ENCODE measurements around the gene DNAAF3.
"Not testable (repeated sequence)": the region's sequence is repeated elsewhere in the genome, so short reads cannot be mapped to it uniquely, and the experiment has no call there.

DNAAF3 gene

DNA sequence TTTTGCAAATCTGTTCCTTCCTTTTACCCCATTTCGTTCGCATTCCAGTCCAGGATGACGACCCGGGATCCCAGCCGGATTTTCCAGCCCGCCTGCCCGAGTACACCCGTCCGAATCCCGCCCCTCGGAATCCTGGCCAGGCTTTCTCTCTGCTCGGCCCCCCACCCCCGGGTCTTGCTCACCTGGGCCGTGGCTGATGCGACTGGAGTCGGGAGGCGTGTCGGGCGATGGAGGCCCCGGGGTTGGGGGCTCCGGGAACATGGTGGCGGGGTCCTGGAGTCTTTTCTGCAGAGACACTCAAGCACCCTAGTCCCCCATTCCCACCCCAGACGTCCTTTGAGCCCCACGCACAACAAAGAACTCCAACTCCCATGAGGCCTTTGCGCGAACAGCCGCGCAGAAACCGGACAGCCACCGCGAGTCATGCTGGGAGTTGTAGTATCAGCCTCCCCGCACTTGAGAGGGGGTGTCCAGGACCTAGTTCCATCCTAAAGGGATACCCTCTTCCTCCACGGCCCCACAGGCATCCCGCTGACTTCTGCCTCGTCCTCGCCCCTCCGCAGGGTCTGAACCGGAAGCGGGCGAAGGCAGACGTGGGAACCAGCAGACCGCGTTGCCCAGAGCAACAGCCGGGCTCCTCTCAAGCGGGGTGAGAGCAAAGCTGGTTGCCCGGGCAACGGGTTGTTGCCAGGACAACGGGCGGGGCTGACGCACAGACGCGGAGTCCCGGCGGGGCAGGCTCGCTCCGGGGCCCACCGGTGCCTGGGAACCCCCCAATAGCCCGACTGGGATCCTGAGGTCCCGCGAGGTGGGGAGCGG lies 12.6 kb upstream of the DNAAF3 start:
- H3K27ac ChIP-seq = no peak overlapping the region
- DNase-seq (ENCODE audit: low read depth, low spot score) = no peak

DNA sequence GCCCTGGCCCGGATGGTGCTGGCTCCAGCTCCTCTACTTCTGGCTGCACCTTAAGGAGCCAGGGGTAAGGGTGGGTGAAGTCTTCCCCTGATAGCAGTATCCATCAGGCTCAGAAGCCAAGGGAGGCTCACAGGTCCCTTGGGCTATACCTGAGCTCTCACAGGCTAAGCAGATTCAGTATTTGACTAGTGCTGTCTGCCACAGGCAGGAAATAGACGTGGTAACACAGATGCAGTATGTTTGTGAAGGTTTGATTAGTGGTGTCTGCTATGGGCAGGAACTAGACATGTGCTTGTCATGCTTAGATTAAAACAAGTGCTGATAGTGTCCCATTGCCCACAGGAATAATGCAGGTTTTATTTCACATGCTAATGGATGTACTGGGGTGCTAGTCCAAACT lies 9.7 kb upstream of the DNAAF3 start:
- DNase-seq (ENCODE audit: low read depth, low spot score) = no peak
- no peak overlapping the region for H3K27ac ChIP-seq

DNA sequence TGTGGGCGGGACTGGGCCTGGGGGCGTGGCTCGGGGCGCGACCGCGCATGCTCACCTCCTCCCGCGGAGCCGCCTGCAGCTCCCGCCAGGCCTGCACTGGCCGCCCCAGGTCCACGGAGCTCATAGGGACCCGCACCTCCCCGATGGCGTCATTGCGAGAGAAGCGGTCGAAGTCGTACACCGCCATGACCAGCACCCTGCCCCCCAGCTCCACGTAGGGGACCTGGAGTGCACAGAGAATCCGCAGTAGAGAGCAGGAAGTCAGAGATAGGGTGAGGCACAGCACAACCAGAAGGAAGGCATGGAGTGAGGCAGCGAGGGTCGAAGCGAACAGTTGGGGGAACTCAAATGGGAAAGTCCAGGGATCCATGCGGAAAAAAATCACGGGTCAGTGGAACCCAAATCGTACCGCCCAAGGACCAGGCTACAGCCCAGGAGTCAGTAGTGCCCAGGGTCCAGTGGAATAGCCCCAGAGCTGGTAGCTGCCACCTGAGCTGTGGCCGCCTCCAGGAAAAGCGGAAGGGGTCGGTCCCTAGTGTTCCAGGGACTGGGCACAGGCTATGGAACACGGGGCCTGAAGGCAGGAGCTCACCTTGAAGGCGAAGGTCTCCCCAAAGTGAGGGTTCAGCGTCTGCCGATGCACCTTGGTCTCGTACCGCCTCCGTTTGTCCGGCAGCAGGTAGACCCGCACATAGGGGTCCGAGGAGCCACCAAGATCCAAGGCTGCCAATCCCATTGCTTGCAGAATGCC lies 8.9 kb upstream of the DNAAF3 start:
- no peak overlapping the region for H3K27ac ChIP-seq

DNA sequence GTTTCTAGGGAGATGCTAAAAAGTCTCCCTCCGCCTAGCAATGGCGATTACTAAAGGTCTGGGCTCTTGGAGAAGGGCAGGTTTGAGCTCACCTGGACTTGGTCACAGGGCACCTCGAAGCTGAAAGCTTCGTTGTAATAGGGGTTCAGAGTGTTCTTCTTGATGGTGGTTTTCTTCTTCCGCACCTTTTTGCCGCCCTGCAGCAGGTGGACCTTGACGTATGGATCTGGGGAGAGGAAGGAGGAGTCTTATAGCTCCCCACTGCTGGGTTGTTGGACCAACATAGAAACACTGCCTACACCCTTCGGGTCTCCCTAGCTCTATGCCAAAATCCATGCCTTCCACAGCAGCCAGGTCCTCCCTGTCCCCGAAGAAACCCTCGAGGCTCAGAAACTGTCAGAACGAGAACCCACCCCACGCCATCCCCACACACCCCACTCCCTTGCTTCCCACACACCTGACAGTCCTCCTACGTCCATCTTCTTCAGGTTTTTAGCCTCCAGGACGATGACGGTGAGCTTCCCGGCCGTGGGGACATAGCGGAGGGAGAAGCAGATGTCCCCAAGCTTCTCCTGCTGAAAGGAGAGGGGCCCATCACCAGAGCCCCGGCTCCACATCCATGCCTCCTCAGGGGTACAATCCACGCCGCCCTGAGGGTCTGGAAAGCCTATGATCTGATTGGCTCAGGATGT lies 8.2 kb upstream of the DNAAF3 start:
- H3K27ac ChIP-seq = no peak overlapping the region
- DNase-seq (ENCODE audit: low read depth, low spot score) = no peak

More for the DNA sequence above, 8.9 kb upstream of the DNAAF3 start:
- no peak for DNase-seq (ENCODE audit: low read depth, low spot score)

DNA sequence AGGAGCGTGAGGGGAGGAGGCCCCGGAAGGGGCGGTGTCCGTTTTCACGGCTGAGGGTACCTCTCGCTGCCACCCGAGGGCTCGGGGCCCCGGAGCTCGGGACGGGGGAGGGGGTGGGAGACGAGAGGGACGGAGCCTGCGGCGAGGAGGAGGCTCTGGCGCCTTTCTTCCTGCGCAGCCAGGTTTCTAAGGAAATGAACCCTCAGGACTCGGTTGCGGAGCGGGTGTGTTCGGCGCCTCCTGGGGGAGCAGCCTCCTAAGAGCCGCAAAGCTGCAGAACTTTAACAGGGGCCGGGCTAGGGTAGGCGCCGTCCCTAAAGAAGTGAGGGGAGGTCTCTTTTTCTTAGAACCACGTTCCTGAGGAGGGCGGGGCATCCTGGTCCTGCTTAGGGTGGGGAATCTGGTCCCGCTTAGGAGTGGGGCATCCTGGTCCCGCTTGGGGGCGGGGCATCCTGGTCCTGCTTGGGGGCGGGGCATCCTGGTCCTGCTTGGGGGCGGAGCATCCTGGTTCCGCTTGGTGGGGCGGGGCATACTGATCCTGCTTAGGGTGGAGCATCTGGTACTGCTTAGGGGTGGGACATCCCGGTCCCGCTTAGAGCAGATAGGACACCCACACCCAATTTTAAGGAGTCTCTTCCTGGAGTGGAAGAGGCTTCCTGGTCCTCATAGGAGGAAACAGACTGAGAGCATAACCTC lies 7.4 kb upstream of the DNAAF3 start:
- no peak for DNase-seq (ENCODE audit: low read depth, low spot score)
- H3K27ac ChIP-seq = peak overlapping the region; percentile 80

DNA sequence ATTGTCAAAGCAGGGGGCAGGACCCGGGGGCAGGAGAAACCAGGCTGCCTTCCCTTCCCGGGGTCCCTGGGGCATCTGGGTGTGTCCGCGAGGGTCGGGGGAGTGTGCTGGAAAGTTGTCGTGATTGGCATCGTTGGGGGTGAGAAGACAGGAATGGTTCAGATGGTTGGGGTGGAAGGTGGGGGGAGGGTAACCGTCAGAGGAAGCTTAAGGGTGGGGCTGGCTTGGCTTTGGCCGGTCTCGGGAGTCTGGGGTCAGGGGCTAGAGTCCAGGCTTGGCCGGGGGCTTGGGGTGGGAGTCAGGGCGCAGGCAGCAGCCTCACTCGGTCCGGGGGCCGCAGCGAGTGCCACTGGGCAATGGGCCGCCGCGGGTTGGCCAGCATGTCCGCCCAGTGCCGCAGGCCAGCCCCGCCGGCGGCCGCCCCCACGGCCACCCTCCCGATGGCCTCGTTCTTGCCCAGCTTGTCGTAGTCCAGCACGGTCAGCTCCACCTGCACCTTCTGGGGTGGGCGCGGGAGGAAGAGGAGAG lies 6.8 kb upstream of the DNAAF3 start:
- DNase-seq (ENCODE audit: low read depth, low spot score) = no peak
- H3K27ac ChIP-seq = peak overlapping the region; percentile 80

DNA sequence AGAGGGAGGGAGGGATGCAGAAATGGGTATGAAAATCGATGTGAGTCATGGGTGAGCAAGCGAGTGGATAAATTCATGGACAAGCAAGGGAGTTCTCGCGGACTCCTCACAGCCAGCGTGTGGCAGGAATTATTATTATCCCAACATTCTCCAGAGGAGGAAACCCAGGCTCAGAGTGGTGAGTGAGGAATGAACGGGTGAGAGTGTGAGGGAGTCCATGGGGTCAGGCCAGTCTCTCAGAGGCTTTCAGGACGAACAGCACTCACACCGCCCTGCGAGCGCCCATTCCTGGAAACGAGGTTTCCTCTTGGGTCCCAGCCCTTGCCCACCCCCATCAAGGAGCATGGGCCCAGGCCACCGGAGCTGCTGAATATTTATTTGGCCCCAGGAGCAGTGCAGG lies 6.3 kb upstream of the DNAAF3 start:
- H3K27ac ChIP-seq = peak overlapping the region; percentile 80
- no peak for DNase-seq (ENCODE audit: low read depth, low spot score)

DNA sequence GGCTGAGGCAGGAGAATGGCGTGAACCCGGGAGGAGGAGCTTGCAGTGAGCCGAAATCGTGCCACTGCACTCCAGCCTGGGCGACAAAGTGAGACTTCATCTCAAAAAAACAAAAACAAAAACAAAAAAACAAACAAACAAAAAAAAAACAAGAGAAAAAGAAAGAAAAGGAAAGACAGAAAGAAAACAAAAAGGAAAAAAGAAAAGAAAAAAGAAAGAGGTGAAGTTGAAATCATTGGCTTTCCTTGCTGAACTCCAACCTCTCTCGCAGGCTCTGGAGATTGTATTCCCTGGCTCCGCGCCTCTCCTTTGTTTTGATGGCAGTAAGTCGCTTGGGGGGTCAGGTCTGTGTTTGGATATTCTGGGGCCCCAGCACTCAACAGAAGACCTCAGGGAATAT lies 5.9 kb upstream of the DNAAF3 start:
- H3K27ac ChIP-seq = peak overlapping the region; percentile 80
- DNase-seq (ENCODE audit: low read depth, low spot score) = not testable (repeated sequence)

DNA sequence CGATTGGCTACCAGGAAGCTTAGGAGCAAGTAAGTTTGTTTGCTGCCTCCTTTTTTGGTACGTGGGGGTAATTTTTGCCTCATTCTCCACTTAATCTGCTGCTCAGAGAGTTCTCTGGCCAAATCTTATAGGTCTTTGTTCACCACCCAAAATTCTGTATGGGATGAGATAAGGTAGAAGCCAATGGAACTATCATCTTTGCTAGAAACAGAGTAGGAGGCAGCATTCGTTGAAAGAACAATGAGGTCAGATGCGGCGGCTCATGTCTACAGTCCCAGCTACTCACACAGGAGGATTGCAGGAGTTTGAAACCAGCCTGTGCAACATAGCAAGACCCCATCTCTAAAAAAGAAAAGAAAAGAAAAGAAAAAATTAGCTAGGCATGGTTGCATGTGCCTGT lies 5.0 kb upstream of the DNAAF3 start:
- DNase-seq (ENCODE audit: low read depth, low spot score) = no peak
- H3K27ac ChIP-seq = no peak overlapping the region

DNA sequence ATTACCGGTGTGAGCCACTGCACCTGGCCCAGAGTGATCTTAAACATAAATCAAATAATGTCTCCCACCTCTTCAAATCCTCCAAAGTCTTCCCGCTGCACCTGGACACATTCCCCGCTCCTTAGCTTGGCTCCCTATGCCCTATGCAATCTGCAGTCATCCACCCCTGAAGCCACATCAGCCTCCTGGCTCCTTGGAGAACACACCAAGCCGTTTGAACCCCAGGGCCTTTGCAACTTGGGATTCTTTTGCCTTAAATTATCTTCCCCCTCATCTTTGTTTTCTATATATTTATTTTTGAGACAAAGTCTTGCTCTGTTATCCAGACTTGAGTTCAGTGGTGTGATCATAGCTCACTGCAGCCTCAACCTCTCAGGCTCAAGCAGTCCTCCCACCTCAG lies 2.7 kb upstream of the DNAAF3 start:
- no peak for DNase-seq (ENCODE audit: low read depth, low spot score)
- H3K27ac ChIP-seq = no peak overlapping the region

DNA sequence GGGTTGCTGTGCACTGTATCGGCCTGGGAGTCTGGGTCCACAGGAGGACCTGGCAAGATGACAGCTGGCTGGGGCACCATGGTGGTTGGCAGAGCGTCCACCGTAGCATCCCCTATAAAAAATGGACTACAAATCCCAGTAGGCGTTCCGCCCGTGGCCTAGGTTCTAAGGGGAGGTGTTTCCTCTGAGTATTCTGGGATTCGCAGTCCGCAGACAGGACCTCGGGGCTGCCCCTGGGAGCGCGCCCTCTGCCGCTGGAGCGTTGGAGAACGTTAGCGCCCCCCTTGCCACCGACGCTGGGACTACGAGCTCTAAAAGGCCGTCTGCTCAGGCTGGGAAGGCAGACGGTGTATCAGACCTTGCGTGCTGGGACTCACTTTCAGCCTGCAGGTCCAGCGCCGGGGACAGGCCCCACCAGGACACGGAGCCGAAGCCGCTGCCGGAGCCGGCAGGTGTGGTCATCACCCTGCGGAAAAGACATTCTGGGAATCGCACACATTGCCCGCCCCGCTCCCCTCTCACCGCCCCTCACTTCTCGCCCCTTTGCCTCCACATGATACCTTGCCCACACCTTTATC lies 372 bp downstream of the DNAAF3 start:
- H3K27ac ChIP-seq = no peak overlapping the region
- DNase-seq (ENCODE audit: low read depth, low spot score) = no peak

DNA sequence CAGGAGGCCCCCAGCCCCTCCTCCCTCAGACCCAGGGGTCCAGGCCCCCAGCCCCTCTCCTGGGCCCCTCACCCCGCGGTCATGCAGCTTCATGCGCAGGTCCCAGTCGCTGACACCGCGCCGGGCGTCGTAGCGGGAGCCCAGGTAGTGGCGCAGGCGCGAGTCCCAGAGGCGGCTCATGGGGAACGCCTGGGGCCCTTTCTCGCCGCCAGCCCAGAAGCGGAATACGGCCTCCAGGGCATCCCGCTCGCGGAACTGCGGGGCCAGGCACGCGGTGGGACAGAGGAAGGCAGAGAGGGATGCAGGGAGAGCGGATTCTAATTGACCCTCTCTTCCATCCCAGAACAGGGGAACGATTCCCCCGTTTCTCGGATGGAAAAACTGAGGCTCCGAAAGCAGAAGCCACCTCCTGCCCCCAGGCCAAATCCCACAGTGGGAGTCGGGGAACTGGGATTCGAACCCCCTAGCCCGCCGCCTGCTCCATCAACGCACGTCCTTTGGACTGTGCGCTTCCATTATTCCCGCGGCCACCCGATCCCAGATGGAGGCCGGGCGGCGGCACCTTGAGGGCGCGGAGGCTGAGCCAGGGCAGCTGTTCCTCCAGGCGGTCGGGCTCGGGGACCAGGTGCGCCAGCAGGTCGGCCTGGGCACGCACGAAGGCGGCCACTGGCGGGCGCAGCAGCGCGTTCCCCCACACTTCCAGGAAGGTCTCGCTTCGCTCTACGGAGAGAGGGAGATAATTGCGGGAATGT lies 4.7 kb downstream of the DNAAF3 start:
- no peak for DNase-seq (ENCODE audit: low read depth, low spot score)
- H3K27ac ChIP-seq = no peak overlapping the region

DNA sequence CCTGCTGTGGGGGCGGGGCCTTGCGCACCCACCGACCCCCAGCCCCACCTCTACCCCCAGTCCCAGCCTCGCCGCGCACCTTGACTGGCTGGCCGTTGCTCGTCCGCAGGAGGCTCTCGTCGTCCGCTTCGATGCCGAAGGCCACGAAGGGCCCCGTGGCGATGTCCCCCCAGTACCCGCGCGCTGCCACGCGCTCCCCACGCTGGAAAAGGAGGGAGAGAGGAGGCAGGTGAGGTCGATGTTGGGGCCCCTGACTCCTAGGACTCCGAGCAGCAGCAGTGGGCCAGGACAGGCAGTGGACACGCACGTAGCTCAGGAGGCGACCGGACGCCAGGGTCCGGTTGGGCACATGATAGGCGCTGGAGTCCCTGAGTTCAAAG lies 5.4 kb downstream of the DNAAF3 start:
- no peak for DNase-seq (ENCODE audit: low read depth, low spot score)
- H3K27ac ChIP-seq = no peak overlapping the region

DNA sequence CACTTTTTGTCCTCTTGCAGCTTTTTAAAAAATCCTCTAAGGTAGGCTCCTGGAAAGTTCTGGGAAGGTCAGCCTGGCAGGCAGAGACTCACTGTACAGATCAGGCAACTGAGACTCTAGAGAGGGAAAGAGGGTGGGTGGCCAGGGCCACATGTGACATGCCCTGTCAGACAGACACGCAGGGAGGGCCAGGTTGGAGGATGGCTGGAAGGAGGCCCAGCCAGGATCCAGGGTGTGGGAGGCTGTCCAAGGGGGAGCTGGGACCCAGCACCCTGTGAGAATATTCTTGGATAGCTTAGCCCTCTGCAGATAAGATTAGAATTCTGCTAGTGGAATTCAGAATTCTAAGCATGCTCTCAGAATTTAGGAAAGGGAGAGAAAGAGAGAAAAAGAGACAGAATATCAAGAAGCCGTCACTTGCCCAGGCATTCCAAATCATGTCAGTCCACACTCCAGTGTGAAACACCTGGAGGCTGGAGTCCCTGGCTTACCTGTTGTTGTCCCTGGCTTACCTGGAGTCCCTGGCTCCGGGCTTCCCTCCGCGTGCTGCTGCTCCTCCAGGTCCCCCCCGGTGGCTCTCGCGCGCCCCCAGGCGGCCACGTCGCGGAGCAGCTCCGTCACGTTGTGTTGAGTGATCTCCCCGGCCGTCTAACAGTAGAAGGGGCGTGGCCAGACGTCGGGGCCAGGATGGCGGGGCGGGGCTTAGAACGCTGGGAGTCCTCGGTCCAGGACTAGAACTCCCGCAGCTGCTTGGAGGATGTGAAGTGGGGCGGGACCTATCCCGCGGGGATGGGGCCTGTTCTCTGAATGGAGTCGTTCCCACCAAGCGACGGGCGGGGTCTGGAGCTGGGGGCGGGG lies 6.1 kb downstream of the DNAAF3 start:
- H3K27ac ChIP-seq = no peak overlapping the region
- no peak for DNase-seq (ENCODE audit: low read depth, low spot score)

DNA sequence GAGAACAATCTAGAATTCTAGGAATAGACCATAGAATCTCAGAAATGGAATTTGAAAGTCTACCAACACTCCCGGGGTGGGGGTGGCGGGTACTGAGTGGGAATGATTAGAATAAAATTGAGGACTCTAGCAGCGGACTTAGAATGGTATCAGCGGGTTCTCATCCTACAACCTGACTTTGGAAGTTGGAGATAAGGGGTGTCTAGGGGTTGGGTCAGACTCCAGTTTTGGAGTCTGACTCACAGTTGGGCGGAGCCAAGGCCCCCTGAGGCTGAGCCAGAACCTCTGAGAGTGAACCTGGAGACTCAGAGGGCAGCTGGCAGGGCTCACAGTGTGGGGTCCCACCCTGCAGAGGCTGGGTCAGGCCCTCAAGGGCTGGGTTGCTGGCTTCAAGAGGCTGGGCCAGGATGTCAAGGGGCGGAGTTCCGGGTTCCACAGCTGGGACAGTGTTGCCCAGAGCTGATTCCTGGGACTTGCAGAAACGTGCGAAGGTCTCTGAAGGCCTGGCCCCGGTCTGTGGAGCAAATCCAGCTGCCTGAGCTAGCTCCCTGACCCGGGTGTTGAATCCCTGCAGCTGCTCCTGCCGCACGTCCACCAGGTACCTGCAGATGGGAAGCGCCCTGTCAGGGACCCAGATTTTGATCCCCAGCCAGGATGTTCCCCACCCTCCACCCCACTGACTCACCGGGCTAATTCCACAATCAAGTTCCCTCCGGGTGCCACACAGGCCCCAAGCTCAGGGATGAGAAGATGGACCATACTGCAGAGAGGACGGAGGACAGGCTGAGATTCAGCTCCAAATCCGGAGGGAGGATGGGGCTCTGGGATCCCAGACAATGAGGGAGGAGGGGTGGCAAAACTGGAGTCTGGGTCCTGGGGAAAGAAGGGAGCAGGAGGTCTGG lies 7.3 kb downstream of the DNAAF3 start:
- no peak overlapping the region for H3K27ac ChIP-seq

DNA sequence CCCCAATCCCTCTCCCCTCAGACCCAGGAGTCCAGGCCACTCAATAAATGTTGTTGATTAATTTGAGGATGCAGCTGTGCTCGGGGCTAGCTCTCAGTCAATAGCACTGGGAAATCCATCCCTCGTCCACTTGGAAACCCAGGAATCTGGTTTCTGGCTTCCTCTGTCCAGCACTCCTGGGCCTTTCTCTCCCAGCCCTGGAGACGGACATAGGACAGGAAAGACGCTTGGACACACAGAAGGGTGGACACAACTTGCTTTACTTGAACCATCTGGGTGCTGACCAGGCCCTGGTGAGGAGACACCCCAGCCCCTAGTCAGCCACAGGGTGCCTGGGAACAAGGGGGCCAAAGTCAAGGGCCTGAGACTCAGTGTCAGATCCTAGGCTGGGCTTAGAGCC lies 8.0 kb downstream of the DNAAF3 start:
- H3K27ac ChIP-seq = no peak overlapping the region
- no peak for DNase-seq (ENCODE audit: low read depth, low spot score)

More for the DNA sequence above, 7.3 kb downstream of the DNAAF3 start:
- no peak for DNase-seq (ENCODE audit: low read depth, low spot score)

Data from epithelial cell of prostate (primary cell).